Naive thymus-derived CD8-positive, alpha-beta T cell (primary cell): ENCODE results near the gene MAX. TPM values are rescaled to one million over a fixed set of nuclear protein-coding genes. Genes with fewer than 3 reads are reported as not detected.
"Not testable (repeated sequence)": the region's sequence is repeated elsewhere in the genome, so short reads cannot be mapped to it uniquely, and the experiment has no call there.

Experiments used
- ATAC-seq, 2 donors: fragments of 150-1000 bp; cut with Tn5 transposase in 1 of 2; sonication (Bioruptor Pico), chemical (Tn5 transposase) in 1 of 2; 1 replicate in 1 of 2; 2 replicates in 1 of 2; pipeline ENCODE4 v1.10.0; 2021; ENCODE audit warnings: mild to moderate bottlenecking in 2 of 2, moderate library complexity in 2 of 2
- POLR2A ChIA-PET: fragments of 350-600 bp; sonication (Branson Sonifier 250); formaldehyde crosslinking; loops from one replicate; lab custom pipeline; 2021; ENCODE audit warnings: antibody characterized with exemption; lab: Charles Lee
- DNase-seq, 10 donors: peaks; one replicate each; pipeline versions ENCODE4 v3.0.0 to v3.0.0-alpha.2; 2020 to 2022
- H3K27ac Mint-ChIP-seq, 10 donors: one replicate each; pipeline ENCODE4 v1.8.0; 2020 to 2022; ENCODE audit warnings: mild to moderate bottlenecking in 10 of 10, mixed read lengths in 10 of 10, moderate library complexity in 4 of 10, inconsistent platforms in 1 of 10
- H3K27me3 Mint-ChIP-seq, 5 donors: one replicate each; pipeline ENCODE4 v1.8.0; 2021 to 2022; ENCODE audit warnings: mixed read lengths in 5 of 5
- H3K36me3 Mint-ChIP-seq, 3 donors: one replicate each; pipeline ENCODE4 v1.8.0; 2020 to 2022; ENCODE audit warnings: mixed read lengths in 3 of 3, mild to moderate bottlenecking in 2 of 3, inconsistent platforms in 1 of 3
- H3K4me1 Mint-ChIP-seq, 4 donors: one replicate each; pipeline ENCODE4 v1.8.0; 2021 to 2022; ENCODE audit warnings: mixed read lengths in 4 of 4
- H3K4me3 Mint-ChIP-seq, 10 donors: one replicate each; pipeline ENCODE4 v1.8.0; 2020 to 2022; ENCODE audit warnings: mild to moderate bottlenecking in 10 of 10, mixed read lengths in 10 of 10, moderate library complexity in 6 of 10, inconsistent platforms in 1 of 10
- H3K9me3 Mint-ChIP-seq, 9 donors: one replicate each; pipeline ENCODE4 v1.8.0; 2020 to 2022; ENCODE audit warnings: mixed read lengths in 9 of 9, mild to moderate bottlenecking in 3 of 9, inconsistent platforms in 1 of 9, moderate library complexity in 1 of 9
- polyA plus RNA-seq, 3 donors: library from polyadenylated mRNA; unstranded; fragments of 300-500 nt; fragmentation: Illumina TruSeq; gene quantifications; one replicate each; pipeline ENCODE4 v1.2.3, GENCODE V29; 2021
- total RNA-seq, 8 experiments: library from RNA in 2 of 8; stranded (reverse) in 2 of 8; gene quantifications; one replicate each; pipeline ENCODE4 v1.2.3 and lab custom pipeline; 2021 to 2026

The MAX gene
- total and polyA plus RNA-seq, 5 experiments from 2014 or later = 121 to 216 (median 140) TPM

GRCh38 chr14:65042296-65042695, 60.0 kb downstream of the MAX start:
- POLR2A ChIA-PET = interaction anchor here (0.6 kb wide), 1 partner anchor 9 kb away, joined by 3 read pairs; no protein-coding TSS in a partner anchor
- ATAC-seq = no peak
- Mint-ChIP-seq H3K4me1 (peaks cover 2 to 26% (median 13%) of the 10 kb centered on the region in 4 donors), H3K27me3 (no peaks in the 10 kb centered on the region), H3K36me3 (peaks cover 4 to 55% (median 12%) of the 10 kb centered on the region in 3 donors), H3K9me3 (no peaks in the 10 kb centered on the region), H3K4me3 (no peak overlapping the region), H3K27ac (peak overlapping the region in 2 of 10 donors; percentile 29 to 37)
- DNase-seq = no peak

GRCh38 chr14:65041434-65041915, 60.8 kb downstream of the MAX start:
- no peak for ATAC-seq
- DNase-seq = no peak
- Mint-ChIP-seq H3K4me3 (no peak overlapping the region), H3K27me3 (no peaks in the 10 kb centered on the region), H3K4me1 (peaks cover 2 to 24% (median 11%) of the 10 kb centered on the region in 4 donors), H3K36me3 (peaks cover 4 to 54% (median 12%) of the 10 kb centered on the region in 3 donors), H3K9me3 (no peaks in the 10 kb centered on the region), H3K27ac (peak overlapping the region in 2 of 10 donors; percentile 5 to 13)
- POLR2A ChIA-PET = no interaction called here

- no peaks in the 10 kb centered on the region for H3K27me3 Mint-ChIP-seq
- POLR2A ChIA-PET = interaction anchor here (0.6 kb wide), 1 partner anchor 822 kb away, joined by 3 read pairs; no protein-coding TSS in a partner anchor
- peaks cover 4 to 52% (median 12%) of the 10 kb centered on the region in 3 donors for H3K36me3 Mint-ChIP-seq
These were observed 61.5 kb downstream of the MAX start for GRCh38 chr14:65040666-65041433.

GRCh38 chr14:65038966-65039365, 63.4 kb downstream of the MAX start:
- Mint-ChIP-seq H3K27ac (no peak overlapping the region), H3K9me3 (no peaks in the 10 kb centered on the region), H3K4me1 (peaks cover 2 to 12% (median 4%) of the 10 kb centered on the region in 4 donors)

More at GRCh38 chr14:65040666-65041433, 61.5 kb downstream of the MAX start:
- ATAC-seq = no peak
- no peak for DNase-seq
- Mint-ChIP-seq H3K4me3 (no peak overlapping the region), H3K9me3 (no peaks in the 10 kb centered on the region), H3K4me1 (peaks cover 2 to 24% (median 11%) of the 10 kb centered on the region in 4 donors), H3K27ac (peak overlapping the region in 1 of 10 donors; percentile 5)

GRCh38 chr14:65035049-65035448, 67.3 kb downstream of the MAX start:
- ATAC-seq (no peak), DNase-seq (no peak)
- no peaks in the 10 kb centered on the region for H3K27me3 Mint-ChIP-seq
- H3K4me3 Mint-ChIP-seq = no peak overlapping the region
- H3K36me3 Mint-ChIP-seq = peaks cover 4 to 59% (median 12%) of the 10 kb centered on the region in 3 donors
- H3K9me3 Mint-ChIP-seq = no peaks in the 10 kb centered on the region
- no peak overlapping the region for H3K27ac Mint-ChIP-seq
- POLR2A ChIA-PET = no interaction called here
- H3K4me1 Mint-ChIP-seq = peaks cover 0 to 2% (median 0%) of the 10 kb centered on the region in 4 donors

More at GRCh38 chr14:65038966-65039365, 63.4 kb downstream of the MAX start:
- H3K4me3 Mint-ChIP-seq = no peak overlapping the region
- no peak for ATAC-seq
- DNase-seq = no peak
- H3K36me3 Mint-ChIP-seq = peaks cover 11 to 54% (median 12%) of the 10 kb centered on the region in 3 donors
- H3K27me3 Mint-ChIP-seq = no peaks in the 10 kb centered on the region
- POLR2A ChIA-PET = no interaction called here

- no peak for DNase-seq
- no peaks in the 10 kb centered on the region for H3K27me3 Mint-ChIP-seq
- no peaks in the 10 kb centered on the region for H3K9me3 Mint-ChIP-seq
- H3K36me3 Mint-ChIP-seq = peaks cover 9 to 66% (median 12%) of the 10 kb centered on the region in 3 donors
- no peak overlapping the region for H3K4me3 Mint-ChIP-seq
- ATAC-seq = no peak
- H3K4me1 Mint-ChIP-seq = peaks cover 0 to 2% (median 0%) of the 10 kb centered on the region in 4 donors
- POLR2A ChIA-PET = no interaction called here
- H3K27ac Mint-ChIP-seq = no peak overlapping the region
These were observed 68.3 kb downstream of the MAX start for GRCh38 chr14:65034021-65034420.

- peak overlapping the region in 2 of 10 donors; percentile 13 to 27 for H3K27ac Mint-ChIP-seq
- no peaks in the 10 kb centered on the region for H3K9me3 Mint-ChIP-seq
- peaks cover 12 to 70% (median 12%) of the 10 kb centered on the region in 3 donors for H3K36me3 Mint-ChIP-seq
- H3K4me3 Mint-ChIP-seq = no peak overlapping the region
- no peaks in the 10 kb centered on the region for H3K27me3 Mint-ChIP-seq
- POLR2A ChIA-PET = no interaction called here
- DNase-seq (no peak), ATAC-seq (no peak)
- H3K4me1 Mint-ChIP-seq = peaks cover 0 to 2% (median 0%) of the 10 kb centered on the region in 4 donors
These were observed 69.1 kb downstream of the MAX start for GRCh38 chr14:65033181-65033580.

- no peak overlapping the region for H3K27ac Mint-ChIP-seq
- H3K27me3 Mint-ChIP-seq = no peaks in the 10 kb centered on the region
- no peaks in the 10 kb centered on the region for H3K9me3 Mint-ChIP-seq
- ATAC-seq (no peak), DNase-seq (no peak)
- H3K36me3 Mint-ChIP-seq = peaks cover 12 to 77% (median 15%) of the 10 kb centered on the region in 3 donors
- peaks cover 0 to 2% (median 0%) of the 10 kb centered on the region in 4 donors for H3K4me1 Mint-ChIP-seq
- POLR2A ChIA-PET = no interaction called here
- no peak overlapping the region for H3K4me3 Mint-ChIP-seq
These were observed 70.0 kb downstream of the MAX start for GRCh38 chr14:65032319-65032718.

GRCh38 chr14:65031321-65031720, 71.0 kb downstream of the MAX start:
- H3K36me3 Mint-ChIP-seq = peaks cover 12 to 82% (median 16%) of the 10 kb centered on the region in 3 donors
- H3K27me3 Mint-ChIP-seq, H3K4me1 Mint-ChIP-seq, POLR2A ChIA-PET, ATAC-seq, H3K9me3 Mint-ChIP-seq, H3K4me3 Mint-ChIP-seq, DNase-seq, H3K27ac Mint-ChIP-seq: not testable (repeated sequence)

GRCh38 chr14:65028937-65029336, 73.4 kb downstream of the MAX start:
- POLR2A ChIA-PET = no interaction called here
- no peaks in the 10 kb centered on the region for H3K9me3 Mint-ChIP-seq
- no peak for DNase-seq
- peaks cover 5 to 65% (median 16%) of the 10 kb centered on the region in 3 donors for H3K36me3 Mint-ChIP-seq
- H3K4me3 Mint-ChIP-seq = no peak overlapping the region
- peaks cover 0 to 3% (median 0%) of the 10 kb centered on the region in 4 donors for H3K4me1 Mint-ChIP-seq
- H3K27ac Mint-ChIP-seq = peak overlapping the region in 1 of 10 donors; percentile 53
- no peaks in the 10 kb centered on the region for H3K27me3 Mint-ChIP-seq
- ATAC-seq = no peak

GRCh38 chr14:65027127-65027799, 75.1 kb downstream of the MAX start:
- Mint-ChIP-seq H3K27me3 (no peaks in the 10 kb centered on the region), H3K4me1 (peaks cover 0 to 3% (median 0%) of the 10 kb centered on the region in 4 donors), H3K36me3 (peaks cover 0 to 57% (median 13%) of the 10 kb centered on the region in 3 donors), H3K27ac (peak overlapping the region in 3 of 10 donors; percentile 27 to 46 (median 34)), H3K4me3 (no peak overlapping the region), H3K9me3 (no peaks in the 10 kb centered on the region)
- DNase-seq (no peak), ATAC-seq (no peak)
- POLR2A ChIA-PET = no interaction called here

- Mint-ChIP-seq H3K27ac (no peak overlapping the region), H3K4me1 (peaks cover 0 to 3% (median 0%) of the 10 kb centered on the region in 4 donors), H3K9me3 (no peaks in the 10 kb centered on the region), H3K4me3 (no peak overlapping the region), H3K27me3 (no peaks in the 10 kb centered on the region), H3K36me3 (peaks cover 0 to 55% (median 11%) of the 10 kb centered on the region in 3 donors)
- POLR2A ChIA-PET = no interaction called here
- DNase-seq (no peak), ATAC-seq (no peak)
These were observed 75.8 kb downstream of the MAX start for GRCh38 chr14:65026526-65026925.
